CD4-positive, alpha-beta T cell treated with Interleukin-15 for 1 hour (primary cell): ENCODE measurements around the gene RNPEP.

Experiments
- DNase-seq: peaks from one replicate; pipeline ENCODE4 v3.0.0-alpha.2; 2020

The RNPEP gene

DNA sequence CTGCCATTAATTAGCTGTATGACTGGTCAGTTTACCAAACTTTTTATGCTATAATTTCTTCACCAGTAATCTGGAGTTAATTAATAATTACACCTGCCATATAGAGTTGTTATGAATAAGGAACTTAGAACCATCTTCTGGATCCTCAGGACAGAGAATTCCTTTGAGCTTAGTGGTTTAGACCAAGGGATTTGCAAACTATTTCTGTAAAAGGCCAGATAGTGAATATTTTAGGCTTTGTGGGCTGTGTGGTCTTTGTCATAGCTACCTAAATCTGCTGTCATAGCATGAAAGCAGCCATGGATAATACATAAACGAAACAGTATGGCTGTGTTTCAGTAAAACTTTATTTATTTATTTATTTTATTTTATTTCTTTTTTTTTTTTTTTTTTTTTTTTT lies 18.2 kb upstream of the RNPEP start:
- no peak for DNase-seq

DNA sequence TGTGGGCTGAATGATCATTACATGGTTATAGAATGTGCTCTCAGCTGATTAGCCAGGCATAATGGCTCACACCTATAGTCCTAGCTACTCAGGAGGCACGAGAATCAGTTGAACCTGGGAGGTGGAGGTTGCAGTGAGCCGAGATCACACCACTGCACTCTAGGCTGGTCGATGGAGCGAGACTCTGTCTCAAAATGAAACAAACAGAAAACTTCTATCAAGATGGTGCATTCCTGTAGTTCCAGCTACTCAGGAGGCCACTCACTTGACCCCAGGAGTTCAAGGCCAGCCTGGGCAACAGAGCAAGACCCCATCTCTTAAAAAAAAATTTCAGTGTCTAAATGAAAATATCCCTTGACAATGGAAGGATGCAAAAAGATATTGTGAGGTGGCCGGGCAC lies 16.3 kb upstream of the RNPEP start:
- no peak for DNase-seq

DNA sequence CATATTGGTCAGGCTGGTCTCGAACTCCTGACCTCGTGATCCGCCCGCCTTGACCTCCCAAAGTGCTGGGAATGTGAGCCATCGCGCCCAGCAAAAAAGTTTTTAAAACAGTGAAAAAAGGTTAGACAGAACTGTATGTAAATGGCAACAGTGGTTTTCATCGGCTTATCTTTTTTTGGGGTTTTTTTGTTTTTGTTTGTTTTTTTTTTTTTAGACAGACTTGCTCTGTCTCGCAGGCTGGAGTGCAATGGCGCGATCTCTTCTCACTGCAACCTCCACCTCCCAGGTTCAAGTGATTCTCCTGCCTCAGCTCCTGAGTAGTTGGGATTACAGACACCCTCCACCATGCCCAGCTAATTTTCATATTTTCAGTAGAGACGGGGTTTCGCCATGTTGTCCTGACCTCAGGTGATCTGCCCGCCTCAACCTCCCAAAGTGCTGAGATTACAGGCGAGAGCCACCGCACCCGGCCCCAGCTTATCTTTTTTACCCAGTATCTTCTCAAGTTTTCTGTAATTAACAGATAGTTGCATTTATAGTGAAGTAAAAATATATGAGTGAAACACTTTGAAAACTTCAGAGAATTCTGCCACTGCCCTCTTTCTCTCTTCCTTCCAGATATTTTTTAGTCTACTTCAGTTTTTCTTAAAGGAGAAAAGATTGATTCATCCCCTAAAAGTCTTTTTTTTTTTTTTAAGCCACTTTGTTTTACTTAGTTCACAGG lies 14.1 kb upstream of the RNPEP start:
- no peak for DNase-seq

DNA sequence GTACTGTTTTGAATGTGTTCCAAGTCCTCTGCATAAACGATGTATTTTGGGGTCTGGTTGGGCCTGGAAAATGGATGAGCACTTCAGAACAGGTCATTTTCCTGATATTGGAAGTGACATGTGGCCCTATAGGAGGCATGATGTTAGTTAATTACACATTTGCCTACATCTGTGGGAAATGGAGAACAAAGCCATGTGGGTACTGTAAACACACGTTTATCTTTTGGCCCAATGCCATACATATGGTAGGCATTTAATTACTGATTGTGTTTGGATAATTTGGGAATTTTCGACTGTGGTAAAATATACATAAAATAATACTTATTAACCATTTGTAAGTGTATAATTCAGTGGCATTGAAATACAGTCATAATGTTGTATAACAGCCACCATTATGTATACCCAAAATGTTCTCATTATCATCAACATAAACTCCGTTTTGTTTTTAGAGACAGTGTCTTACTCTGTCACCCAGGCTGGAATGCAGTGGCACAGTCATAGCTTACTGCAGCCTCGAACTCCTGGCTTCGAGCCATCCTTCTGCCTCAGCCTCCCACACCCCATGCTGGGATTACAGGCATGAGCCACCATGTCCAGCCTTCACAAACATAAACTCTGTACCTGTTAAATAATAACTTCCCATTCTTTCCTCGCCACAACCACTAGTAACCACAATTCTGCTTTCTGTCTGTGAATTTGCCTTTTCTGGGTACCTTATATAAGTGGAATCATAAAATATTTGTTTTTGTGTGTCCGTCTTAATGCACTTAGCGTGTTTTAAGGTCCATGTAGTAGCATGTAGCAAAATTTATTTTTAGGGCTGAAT lies 11.9 kb upstream of the RNPEP start:
- no peak for DNase-seq

DNA sequence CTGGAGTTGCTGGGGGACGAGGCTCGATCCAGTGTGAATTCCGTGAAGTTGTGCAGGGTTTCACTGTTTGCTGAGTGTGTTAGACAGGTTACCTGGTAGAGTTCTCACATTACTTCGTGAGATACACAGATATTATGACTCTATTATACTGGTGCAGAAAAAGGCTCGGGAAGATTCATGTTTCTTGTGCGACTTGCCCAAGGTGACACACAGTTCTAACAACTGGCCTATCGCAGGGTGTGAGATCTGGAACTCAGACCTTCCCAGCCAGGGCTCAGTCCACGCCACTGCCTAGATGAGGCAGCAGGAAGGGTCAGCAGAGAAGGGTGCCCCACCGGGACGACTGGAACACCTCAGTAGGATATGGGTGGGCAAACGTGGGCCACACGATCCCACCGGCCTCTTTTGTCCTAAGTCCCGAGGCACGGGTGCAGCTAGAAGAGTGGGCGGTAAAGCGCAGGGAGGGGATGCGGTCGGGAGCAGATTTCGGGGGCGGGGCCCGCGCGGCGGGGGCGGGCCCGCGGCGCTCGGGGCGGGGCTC lies 296 bp upstream of the RNPEP start:
- DNase-seq: peak; percentile 67

DNA sequence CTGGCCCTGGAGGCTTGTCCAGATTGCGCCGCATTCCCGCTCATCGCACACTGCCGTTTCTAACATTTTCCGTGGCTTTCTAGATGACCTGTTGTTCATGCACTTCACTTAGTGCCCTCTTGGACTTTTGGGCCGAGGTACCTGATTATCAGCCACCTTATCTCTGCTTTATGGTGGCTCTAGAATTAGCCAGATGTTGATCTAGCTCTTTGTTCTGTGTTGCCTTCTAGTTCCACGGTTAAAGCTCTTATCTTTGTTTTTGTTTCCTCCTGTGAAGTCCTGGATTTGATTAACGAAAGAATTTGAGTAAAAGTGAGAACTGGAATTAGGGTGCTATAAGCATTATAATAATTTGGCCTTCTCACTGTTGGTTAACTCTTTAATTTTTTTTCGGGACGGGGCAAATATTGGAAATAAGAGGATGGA lies 945 bp downstream of the RNPEP start:
- DNase-seq: no peak

DNA sequence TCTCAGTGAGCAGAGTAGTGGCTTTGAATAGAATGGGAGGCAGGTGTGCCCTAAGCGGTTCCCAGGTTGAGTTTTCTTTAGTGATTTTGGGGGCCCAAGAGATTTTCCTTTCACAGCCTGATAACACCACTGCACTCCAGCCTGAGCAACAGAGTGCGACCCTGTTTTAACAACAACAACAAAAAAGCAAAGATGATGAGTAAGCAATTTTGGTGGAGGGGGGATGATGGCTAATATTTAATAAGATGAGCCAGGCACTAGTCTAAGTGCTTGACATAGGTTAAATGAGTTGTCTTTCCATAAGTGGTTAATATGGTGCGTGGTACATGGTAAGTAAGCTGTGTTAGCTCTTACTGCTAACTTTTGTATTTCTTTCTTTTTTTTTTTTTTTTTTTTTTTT lies 2.0 kb downstream of the RNPEP start:
- DNase-seq: no peak

DNA sequence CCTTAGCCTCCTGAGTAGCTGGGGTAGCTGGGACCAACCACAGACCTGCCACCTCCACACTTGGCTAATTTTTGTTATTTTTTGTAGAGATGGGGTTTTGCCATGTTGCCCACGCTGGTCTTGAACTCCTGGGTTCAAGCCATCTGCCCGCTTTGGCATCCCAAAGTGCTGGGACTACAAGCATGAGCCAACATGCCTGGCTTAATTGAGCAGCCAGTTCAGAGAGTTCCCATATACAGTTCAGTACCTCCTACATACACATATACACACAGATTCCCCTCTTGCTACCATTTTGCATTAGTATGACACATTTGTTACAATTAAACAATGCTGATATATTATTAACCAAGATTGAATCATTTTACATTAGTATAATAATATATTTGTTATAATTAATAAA lies 2.9 kb downstream of the RNPEP start:
- no peak for DNase-seq

DNA sequence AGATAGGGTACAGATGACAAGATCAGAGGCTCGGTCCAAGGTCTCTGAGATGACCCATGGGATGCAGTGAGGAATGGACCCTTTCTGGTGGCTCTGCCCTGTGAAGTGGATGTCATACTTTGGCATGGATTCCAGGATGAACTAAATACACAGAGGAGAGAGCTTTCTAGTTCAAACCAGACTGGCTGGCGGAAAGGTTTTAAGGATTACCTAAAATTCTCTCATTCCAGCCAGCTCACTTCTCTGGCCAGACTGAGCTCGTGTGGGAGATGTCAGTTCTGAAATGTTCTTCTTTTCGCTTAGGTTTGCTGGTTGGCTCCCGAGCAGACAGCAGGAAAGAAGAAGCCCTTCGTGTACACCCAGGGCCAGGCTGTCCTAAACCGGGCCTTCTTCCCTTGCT lies 6.2 kb downstream of the RNPEP start:
- no peak for DNase-seq

DNA sequence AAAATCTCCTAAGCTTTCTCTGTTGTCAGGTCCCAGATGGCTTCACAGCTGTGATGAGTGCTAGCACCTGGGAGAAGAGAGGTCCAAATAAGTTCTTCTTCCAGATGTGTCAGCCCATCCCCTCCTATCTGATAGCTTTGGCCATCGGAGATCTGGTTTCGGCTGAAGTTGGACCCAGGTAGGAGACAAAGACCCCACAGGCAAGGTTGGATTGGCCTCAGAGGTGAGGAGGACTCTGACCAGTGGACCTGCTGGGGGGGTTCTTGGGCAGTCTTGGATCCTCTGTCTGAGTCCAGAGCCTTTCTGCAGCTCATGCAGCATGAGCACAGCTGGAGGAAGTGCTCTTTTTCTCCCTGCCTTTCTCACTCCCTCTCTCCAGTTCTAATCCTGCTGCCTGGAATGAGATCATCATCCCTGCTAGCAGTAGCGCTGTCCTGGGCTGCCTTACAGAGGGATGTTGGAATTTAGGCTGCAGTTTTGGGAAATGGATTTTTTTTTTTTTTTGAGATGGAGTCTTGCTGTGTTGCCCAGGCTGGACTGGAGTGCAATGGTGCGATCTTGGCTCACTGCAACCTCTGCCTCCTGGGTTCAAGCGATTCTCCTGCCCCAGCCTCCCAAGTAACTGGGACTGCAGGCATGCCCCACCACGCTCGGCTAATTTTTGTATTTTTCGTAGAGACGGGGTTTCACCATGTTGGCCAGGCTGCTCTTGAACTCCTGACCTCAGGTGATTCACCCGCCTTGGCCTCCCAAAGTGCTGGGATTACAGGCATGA lies 7.1 kb downstream of the RNPEP start:
- DNase-seq: no peak

DNA sequence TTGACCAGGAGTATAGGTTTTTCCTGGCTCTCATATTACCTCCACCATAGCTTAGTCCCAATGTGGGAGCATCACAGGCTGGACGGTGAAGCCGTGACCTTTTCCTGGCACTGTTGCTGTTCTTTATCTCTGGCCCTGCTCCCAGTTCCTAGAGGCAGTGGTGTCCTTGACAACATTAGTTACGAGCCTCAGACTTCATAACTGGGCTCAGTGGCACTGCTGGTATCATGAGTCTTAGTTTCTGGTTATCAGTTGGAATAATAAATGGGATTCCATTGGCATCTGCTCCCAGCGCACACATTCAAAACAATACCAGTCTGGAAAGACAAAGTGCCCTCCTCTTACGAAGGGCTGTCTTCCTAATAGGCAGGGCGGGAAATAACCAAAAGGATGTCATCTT lies 8.0 kb downstream of the RNPEP start:
- no peak for DNase-seq

DNA sequence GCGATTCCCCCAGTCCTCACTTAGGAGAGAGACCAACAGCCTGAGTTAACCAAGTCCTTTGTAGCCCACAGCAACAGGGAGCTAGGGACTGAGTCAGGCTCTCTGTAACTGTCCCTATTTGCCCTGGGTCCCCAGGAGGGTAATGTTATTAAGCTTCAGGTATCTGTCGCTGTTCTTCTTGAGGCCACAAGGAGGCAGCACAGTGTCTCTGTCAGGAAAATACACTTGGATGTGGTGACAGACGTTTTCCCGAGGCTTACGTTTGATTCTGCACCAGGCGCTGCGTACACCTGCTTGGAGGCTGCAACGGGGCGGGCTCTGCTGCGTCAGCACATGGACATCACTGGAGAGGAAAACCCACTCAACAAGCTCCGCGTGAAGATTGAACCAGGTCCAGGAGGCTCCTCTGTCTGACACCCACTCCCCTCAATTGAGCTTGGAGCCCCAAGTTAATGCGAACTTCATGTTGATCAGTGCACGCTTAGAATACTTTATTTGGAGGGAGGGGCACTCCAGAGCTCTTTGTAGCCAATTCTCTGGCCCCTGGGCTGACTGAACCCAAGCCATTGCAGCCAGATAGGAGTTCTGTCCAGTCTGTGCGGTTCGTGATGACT lies 17.3 kb downstream of the RNPEP start:
- DNase-seq: no peak

DNA sequence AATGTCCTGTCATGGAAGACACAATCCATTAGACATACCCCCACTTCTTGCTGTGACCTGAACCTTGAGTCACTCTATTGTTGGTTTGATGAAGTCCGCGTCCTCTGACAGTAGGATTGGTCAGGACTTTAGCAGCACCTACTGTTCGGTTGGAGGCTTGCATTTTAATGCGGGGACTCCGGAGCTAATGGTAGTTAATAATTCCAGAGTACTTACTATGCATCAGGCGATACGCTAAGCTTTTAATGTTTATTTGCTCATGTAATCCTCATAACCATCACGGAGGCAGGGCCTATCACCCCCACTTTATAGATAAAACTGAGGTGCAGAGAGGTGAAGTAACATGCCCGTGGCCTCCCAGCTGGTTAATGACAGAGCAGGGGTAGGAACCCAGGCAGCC lies 20.1 kb downstream of the RNPEP start:
- DNase-seq: no peak

DNA sequence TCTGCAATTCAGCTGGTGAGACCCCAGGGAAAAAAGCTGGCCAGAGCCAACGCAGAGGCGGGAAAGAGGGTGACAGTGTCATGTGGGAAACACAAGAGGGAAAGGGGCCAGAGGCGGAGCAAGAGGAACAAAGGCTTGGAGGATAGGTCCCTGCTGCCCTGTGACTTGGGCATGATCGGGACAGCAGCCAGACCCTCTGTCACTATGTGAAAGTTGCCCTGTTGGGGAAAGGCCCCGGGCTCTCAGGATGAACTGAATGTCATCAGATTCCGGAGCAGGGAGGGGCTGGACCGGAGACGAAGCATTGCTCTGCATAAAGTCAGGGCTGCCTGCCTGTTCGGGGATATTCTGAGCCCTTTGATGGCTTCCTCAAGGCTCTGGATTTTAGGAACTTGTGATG lies 22.3 kb downstream of the RNPEP start:
- no peak for DNase-seq

DNA sequence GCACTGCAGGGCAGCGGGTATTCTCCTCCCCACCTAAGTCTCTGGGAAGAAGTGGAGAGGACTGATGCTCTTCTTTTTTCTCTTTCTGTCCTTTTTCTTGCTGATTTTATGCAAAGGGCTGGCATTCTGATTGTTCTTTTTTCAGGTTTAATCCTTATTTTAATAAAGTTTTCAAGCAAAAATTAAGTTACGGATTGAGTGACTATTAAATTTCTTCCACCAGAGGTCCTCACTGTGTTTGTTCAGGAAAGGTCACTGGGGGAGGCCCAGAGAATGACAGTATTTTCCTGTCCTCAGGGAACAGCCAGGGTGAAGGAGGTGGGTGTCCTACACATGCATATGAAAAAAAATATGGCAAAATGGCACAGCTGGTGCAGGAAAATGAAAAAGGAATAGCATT lies 23.5 kb downstream of the RNPEP start:
- DNase-seq: no peak

DNA sequence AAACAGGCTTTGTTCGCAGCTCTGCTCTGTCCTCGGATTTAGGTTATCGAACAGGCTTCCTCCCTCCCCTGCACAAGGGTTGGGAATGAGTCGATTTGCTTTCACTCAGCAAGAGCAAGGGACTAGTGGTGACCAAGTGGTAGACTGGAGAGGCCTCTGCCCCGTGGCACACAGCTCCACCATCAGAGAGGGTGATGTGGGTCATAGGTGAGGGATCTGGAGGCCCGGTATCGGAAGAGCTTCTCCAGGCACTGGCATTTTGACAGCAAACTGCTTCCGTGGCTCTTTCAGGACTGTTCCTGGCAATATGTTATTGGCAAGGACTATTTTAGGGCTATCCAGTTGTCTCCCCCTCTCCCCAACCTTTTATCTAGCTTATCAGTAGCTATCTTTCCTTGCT lies 24.9 kb downstream of the RNPEP start:
- no peak for DNase-seq

DNA sequence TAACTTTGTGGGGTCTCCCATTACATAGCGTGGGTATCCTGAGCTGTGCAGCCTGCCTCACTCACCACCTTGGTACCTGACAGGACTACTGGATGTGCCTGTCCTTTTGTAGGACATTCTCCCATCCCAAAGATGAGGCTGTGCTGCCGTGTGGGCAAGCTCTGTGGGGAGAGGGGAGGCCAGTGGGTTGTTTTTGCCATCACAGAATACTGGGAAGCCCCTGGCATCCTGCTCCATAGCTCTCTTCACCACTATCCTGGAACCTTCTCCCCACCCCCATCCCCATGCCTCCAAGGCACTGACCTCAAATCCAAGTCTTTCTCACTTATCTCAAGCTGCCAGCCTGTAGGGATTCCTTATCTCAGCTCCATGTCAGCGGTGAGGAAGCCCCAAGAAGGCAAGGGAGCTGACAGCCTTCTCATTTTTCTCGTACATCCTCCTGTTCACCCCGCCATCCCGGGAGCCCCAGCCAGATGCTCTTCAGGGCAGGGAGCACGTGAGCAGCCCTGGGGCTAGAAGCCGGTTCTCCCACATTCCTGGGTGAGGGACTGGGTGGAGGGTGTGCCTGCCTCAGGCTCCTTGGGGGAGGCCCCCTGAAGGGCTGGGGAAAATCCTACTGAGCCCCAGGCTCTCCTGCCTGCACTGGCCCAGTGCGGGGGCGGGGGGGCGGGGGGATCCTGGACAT lies 25.5 kb downstream of the RNPEP start:
- no peak for DNase-seq

DNA sequence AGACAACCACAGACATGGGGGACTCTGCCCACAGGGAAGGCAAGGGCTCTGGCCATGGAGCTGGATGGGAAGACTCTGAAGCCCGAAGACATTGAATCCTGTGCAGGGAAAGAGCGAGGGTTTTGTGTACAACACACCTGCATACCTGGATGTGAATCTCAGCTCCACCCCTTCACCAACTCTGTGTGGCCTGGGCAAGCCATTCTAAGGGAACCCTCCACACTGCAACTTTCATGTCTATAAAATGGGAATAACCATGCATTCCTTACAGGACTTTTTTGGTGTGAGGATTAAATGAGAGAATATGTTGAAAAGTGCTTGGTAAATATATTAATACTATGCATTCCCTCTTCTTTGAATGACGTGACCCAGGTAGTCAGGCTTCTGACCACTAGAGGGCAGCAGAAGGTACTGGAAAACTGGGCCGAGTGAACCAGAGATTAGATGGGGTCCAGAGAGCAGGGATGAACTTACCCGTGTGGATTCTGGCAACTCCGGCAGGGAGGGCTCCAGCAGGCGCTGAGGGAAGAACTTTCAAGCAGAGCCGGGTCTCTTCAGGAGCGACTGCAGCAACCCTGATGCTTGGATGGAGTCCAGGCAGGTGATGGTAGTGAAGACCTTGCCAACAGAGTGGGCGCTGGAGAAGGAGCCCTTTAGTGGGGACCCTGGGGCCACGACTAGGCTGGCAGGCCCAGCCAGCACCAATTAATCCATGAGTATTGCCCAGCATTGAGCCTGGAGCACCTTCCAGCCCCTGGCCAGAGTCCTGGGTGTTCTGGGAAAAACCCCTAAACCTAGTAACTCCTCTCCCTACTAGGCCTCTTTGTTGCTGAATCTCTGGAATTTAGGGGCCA lies 27.1 kb downstream of the RNPEP start:
- peak; percentile 31 for DNase-seq

DNA sequence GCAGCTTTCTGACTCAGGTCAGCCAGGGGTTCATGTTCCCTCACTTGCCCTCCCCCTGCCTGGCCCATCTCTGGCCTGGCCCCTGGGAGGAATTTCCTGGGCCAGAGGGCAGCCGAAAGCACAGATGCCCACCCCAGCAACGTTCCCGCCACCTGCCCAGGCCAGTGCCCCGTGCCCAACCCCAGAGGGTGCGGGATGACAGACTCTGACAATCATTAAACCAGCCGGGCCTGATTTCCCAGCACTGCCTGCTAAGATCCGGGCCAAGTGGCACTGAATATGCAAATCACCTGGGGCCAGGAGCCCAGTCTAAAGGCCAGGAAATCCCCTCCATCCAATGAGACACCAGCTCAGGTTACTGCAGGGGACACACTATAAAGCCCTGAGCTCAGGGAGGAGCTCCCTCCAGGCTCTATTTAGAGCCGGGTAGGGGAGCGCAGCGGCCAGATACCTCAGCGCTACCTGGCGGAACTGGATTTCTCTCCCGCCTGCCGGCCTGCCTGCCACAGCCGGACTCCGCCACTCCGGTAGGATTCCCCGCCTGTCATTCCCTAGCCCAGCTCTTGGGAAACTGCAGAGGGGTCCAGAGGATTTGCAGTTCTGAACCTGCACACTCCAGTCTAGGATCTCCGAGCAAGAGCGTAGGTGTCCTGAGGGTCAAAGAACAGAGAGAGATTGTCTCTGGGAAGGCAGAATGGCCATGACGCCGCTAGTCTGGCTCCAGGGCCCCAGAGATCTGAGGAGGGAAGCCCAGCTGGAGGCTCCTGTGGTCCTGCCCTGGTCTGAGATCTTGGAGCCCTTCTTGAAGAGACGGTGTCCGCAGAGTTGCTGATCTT lies 27.9 kb downstream of the RNPEP start, which contains the start of gene ELF3:
ELF3 (plus strand) TSS at position 408 of the 836 bp plus-strand sequence. CDS start 550 bp downstream, outside the sequence.
- no peak for DNase-seq

DNA sequence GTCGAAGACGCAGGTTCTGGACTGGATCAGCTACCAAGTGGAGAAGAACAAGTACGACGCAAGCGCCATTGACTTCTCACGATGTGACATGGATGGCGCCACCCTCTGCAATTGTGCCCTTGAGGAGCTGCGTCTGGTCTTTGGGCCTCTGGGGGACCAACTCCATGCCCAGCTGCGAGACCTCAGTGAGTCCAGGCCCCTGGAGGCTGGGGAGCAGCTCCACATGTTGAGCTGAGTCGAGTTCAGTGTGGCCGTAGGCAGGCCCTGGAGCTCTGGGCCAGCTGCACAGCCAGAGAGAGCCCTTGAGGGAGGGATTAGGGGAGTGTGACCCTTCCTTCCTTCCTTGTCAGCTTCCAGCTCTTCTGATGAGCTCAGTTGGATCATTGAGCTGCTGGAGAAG lies 29.5 kb downstream of the RNPEP start:
- DNase-seq: no peak
